ENCODE results near the gene SPOCK1.

DNA sequence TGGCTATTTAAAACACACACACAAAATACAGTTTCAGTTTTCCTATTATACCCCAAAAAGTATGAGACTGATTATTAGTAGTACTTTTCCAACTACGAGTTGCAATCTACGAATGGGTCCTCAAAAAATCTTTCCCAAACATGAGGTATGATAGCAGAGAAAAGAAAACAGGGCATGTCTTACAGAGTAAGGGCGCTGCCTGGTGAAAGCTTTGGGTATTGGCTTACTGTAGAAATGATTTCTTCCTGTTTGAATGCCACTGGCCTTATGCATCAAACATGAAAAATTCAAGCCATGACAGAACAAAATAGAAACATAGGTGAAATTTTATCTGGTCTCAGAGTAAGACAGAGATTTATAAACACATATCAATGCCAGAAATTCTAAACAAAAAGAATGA is 448.0 kb downstream of the SPOCK1 start:
- TF ChIP-seq POLR2AphosphoS5 (IDR thresholded peaks at IDR 0.05): no peak
- TF ChIP-seq CTCF (IDR thresholded peaks at IDR 0.05): no peak
- no peak for TF ChIP-seq POLR2A (IDR thresholded peaks at IDR 0.05)
- TF ChIP-seq EP300 (IDR thresholded peaks at IDR 0.05): no peak

Data from stomach (tissue), 4 donors.